Epithelial cell of esophagus (primary cell): ENCODE data around the gene PXT1.
A peak's percentile ranks its signal among the peaks of the same experiment; 100 is the strongest.
"Not testable (repeated sequence)": the region's sequence is repeated elsewhere in the genome, so short reads cannot be mapped to it uniquely, and the experiment has no call there.

Source experiments
- DNase-seq: peaks from one replicate; pipeline ENCODE4 v3.0.0; 2010; ENCODE audit warnings: low read depth
- H3K4me3 ChIP-seq: 2 replicates; pipeline ENCODE4 v1.5.1; 2011; ENCODE audit warnings: mild to moderate bottlenecking, low read length, control low read depth
- CTCF ChIP-seq: IDR thresholded peaks from 2 replicates; pipeline ENCODE4 v1.5.1; 2011; ENCODE audit warnings: low read depth, mild to moderate bottlenecking, low read length, control low read depth, inconsistent platforms; ENCODE audit not compliant: insufficient read depth; ENCODE audit errors: missing control alignments

PXT1 gene

DNA sequence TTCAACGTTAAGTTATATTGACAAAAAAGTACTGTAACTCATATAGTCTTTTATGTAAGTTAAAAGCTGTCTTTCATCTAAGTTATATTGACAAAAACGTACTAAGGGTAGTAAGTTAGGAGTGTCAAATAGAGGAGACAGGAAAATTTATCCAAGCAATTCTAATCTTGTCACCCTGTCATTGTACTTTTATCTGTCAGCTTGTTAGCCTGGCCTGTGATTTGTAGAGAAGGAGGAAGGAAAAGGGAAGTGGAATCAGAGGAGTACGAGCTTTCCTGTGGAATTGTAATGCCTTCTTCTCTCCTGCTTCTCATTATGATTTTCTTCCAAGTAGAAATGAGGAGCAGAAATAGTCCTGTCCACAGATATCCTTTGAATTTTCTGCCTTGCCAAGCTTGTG, 19.0 kb upstream of the PXT1 start:
- no peak for TF ChIP-seq CTCF
- no peak overlapping the region for H3K4me3 ChIP-seq
- DNase-seq, result no peak

DNA sequence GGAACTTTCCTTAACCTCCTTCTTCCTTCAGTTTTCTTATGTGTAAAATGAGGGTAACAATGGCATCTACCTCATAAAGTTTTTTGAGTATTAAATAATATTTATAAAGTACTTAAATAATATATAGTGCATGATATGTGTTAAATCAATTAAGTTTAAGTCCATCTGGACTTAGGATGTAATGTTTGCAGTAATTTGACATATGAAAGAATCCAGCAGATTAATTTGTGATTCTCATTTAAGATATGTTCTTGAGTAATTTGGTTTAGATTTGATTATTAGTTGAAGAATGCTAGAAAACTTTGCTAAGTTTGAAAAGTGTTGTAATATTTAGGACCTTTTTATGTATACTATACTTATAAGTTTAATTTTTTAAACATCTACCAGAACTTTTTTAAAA, 18.3 kb upstream of the PXT1 start:
- no peak for TF ChIP-seq CTCF
- no peak for DNase-seq

DNA sequence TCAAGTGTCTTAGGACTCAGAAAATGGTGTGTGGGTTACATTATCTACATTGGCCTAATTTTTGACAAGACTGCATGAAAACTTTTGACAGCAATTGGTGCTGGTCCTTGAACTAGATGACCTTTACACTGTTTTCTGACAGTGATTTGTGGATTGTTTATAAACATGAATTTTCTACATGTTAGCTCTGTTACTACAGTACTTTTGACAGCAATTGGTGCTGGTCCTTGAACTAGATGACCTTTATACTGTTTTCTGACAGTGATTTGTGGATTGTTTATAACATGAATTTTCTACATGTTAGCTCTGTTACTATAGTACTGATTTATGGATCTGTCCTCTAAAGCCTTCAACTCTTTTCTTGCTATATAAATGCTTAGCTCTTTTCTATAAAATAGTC, 16.8 kb upstream of the PXT1 start:
- no peak for DNase-seq
- TF ChIP-seq CTCF, result no peak
- no peak overlapping the region for H3K4me3 ChIP-seq

More for the DNA sequence above, 18.3 kb upstream of the PXT1 start:
- H3K4me3 ChIP-seq, result no peak overlapping the region

- TF ChIP-seq CTCF, result no peak
Observed at GRCh38 chr6:36455486-36456027, 12.9 kb upstream of the PXT1 start.

GRCh38 chr6:36452897-36453296, 10.2 kb upstream of the PXT1 start:
- DNase-seq, result not testable (repeated sequence)

More at GRCh38 chr6:36455486-36456027, 12.9 kb upstream of the PXT1 start:
- DNase-seq, result peak; percentile 73
- no peak overlapping the region for H3K4me3 ChIP-seq

GRCh38 chr6:36449173-36449572, 6.5 kb upstream of the PXT1 start:
- H3K4me3 ChIP-seq, DNase-seq: not testable (repeated sequence)

More at GRCh38 chr6:36452897-36453296, 10.2 kb upstream of the PXT1 start:
- not testable (repeated sequence) for H3K4me3 ChIP-seq

- no peak for DNase-seq
- no peak overlapping the region for H3K4me3 ChIP-seq
- no peak for TF ChIP-seq CTCF
Observed at GRCh38 chr6:36445621-36446020, 3.0 kb upstream of the PXT1 start.

- no peak for TF ChIP-seq CTCF
- H3K4me3 ChIP-seq, result peak overlapping the region; percentile 83
- DNase-seq, result peak; percentile 72
Observed at GRCh38 chr6:36444470-36444869, 1.8 kb upstream of the PXT1 start.
